SJCRH30 (cell line): ENCODE data around the gene CHST11. TPM values are rescaled to one million over a fixed set of nuclear protein-coding genes. Genes with fewer than 3 reads are reported as not detected.
"Not testable (repeated sequence)": the region's sequence is repeated elsewhere in the genome, so short reads cannot be mapped to it uniquely, and the experiment has no call there.

Experiments
- DNase-seq, 2 experiments: peaks; one replicate each; pipeline ENCODE4 v3.0.0-alpha.2; 2015 to 2020
- H3K27ac ChIP-seq: fragments of 250-450 bp; sonication (Bioruptor Pico); 2 replicates; pipeline ENCODE4 v1.5.1; 2020; ENCODE audit warnings: mild to moderate bottlenecking, moderate library complexity
- H3K27me3 ChIP-seq: fragments of 250-450 bp; sonication (Bioruptor Pico); 2 replicates; pipeline ENCODE4 v1.5.1; 2020; ENCODE audit warnings: mild to moderate bottlenecking, moderate library complexity
- H3K36me3 ChIP-seq: fragments of 250-450 bp; sonication (Bioruptor Pico); 2 replicates; pipeline ENCODE4 v1.5.1; 2020; ENCODE audit warnings: mild to moderate bottlenecking, moderate library complexity
- H3K4me1 ChIP-seq: fragments of 250-450 bp; sonication (Bioruptor Pico); 2 replicates; pipeline ENCODE4 v1.5.1; 2020; ENCODE audit warnings: mild to moderate bottlenecking, moderate library complexity
- H3K4me3 ChIP-seq: fragments of 250-450 bp; sonication (Bioruptor Pico); 2 replicates; pipeline ENCODE4 v1.5.1; 2020; ENCODE audit warnings: mild to moderate bottlenecking, moderate library complexity
- H3K9me3 ChIP-seq: fragments of 250-450 bp; sonication (Bioruptor Pico); replicated peaks from 2 replicates; pipeline ENCODE4 v1.5.1; 2020; ENCODE audit warnings: mild to moderate bottlenecking, moderate library complexity
- total RNA-seq: library from RNA; depleted of rRNA; stranded (reverse); fragments of >200 nt; shearing (Covaris generic); gene quantifications from 2 replicates; pipeline ENCODE4 v1.2.3, GENCODE V29; 2014

The CHST11 gene
- total RNA-seq, 1 experiment from 2014 or later: 37.0 TPM

DNA sequence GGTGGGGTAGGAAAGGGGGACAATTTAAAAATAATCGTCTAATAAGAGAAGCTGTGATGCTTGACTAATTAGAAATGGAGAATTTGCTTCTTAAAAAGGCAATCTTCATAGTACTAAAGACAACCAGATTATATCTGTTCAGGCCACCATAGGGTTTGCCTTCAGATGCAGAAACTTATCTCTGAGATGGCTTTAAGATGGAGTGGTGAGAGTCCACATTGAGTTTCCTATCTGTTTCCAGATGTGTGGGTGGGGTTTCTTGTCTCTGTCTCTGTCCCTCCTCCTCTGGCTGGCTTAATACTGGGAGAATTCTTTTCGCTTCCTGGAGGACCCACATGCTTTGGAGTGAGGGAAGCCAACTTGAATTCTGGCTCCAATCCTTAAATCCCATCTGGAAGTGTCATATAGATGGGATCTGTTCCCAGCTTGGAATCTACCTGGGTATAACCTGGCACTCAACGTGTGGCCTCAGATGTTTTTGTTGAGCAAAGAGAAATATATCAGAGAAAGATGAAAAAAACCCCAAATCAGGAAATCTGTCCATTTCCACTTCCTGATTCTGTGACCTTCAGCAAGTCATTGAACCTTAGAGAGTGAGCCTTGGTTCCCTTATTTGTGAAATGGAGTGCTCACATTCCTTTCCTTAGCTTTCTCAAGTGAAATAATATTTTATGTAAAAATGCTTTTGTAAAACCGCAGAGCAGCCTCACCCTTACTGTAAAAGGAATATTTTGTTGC, 66.4 kb downstream of the CHST11 start:
- peaks cover 24% of the 10 kb centered on the region for H3K4me1 ChIP-seq
- H3K36me3 ChIP-seq: no peaks in the 10 kb centered on the region
- H3K27ac ChIP-seq: no peak overlapping the region
- no peaks in the 10 kb centered on the region for H3K9me3 ChIP-seq
- H3K4me3 ChIP-seq: no peak overlapping the region
- H3K27me3 ChIP-seq: no peaks in the 10 kb centered on the region
- no peak for DNase-seq

DNA sequence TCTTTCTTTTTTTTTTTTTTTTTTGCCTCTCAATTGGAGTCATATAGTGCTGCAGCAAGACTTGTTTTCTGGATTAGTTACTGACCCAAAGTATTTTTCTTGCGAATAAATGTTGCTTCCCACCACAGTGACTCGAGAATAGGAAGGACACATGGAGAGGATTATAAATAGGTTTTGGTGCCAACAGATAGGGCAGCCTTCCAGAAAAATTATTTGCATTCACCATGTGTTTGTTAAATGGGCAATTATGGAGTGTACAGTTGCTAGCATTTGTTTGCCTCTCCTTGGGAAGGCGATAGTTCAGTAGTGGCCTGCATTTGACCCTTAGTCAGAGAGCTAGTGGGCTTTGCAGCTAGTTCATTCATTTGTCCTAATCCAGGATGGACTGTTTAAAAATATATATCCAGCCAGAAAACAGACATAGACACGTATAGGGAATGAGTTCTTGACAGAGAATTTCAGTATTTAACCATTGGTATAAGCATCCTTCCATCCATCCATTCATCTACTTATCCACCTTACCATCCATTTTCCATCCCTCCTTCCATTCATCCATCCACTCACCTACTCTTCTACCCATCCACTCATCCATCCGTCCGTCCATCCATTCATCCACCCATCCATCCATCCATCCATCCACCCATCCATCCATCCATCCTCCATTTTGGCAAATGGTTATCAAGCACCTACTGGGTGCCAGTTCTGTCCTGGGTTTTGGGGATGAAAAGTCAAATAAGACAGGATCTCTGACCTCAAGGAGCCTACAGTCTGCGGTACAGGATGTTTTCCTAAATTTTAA, 67.5 kb downstream of the CHST11 start:
- DNase-seq: peak in 1 of 2 experiments; percentile 53
- no peak overlapping the region for H3K4me3 ChIP-seq
- peaks cover 24% of the 10 kb centered on the region for H3K4me1 ChIP-seq
- H3K9me3 ChIP-seq: no peaks in the 10 kb centered on the region
- H3K27me3 ChIP-seq: no peaks in the 10 kb centered on the region
- no peaks in the 10 kb centered on the region; the same call in 1 of the 2 replicates for H3K36me3 ChIP-seq
- H3K27ac ChIP-seq: no peak overlapping the region

DNA sequence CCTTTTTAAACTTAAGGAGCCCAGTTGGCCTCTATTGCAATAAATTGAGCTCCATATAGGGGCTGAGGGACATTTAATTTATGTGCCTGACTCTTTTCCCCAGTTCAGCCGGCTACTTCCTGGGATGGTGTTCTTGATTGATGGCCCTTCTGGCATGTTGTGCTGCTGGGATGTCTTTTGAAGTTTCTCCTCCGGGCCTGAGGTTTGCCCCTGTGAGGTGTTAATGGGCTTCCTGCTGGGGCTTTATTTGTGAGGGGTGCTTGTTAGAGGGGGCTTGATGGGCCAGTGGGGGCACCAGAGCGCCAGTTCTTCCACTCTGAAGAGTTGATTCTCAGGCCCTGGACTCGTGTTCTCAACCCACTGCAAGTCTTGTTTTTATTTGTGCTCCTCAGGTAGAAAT, 69.6 kb downstream of the CHST11 start:
- no peak overlapping the region for H3K4me3 ChIP-seq
- H3K4me1 ChIP-seq: peaks cover 19% of the 10 kb centered on the region
- H3K27me3 ChIP-seq: no peaks in the 10 kb centered on the region
- no peak overlapping the region for H3K27ac ChIP-seq
- peak in 1 of 2 experiments; percentile 45 for DNase-seq
- H3K9me3 ChIP-seq: no peaks in the 10 kb centered on the region
- H3K36me3 ChIP-seq: no peaks in the 10 kb centered on the region; the same call in 1 of the 2 replicates

DNA sequence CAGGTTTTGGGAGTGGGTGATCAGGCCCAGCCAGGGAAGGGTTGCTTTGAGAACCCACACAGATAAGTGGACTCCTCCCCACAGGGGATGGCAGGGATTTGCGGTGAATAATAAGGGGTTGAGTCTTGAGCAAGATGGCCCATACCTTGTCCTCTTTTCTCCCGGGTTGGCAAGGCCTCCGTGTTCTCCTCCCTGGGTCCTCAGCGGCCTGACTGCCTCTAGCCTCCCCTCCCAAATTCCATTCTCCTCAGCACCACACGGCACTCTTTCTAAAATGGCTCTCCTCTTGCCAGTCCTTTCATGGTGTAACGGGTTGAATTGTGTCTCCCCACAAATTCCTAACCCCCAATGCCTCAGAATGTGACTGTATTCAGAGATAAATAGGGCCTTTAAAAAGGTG, 70.0 kb downstream of the CHST11 start:
- no peak overlapping the region for H3K4me3 ChIP-seq
- no peaks in the 10 kb centered on the region; the same call in 1 of the 2 replicates for H3K36me3 ChIP-seq
- no peak overlapping the region for H3K27ac ChIP-seq
- no peaks in the 10 kb centered on the region for H3K27me3 ChIP-seq
- no peaks in the 10 kb centered on the region for H3K9me3 ChIP-seq
- no peak for DNase-seq
- H3K4me1 ChIP-seq: peaks cover 19% of the 10 kb centered on the region

DNA sequence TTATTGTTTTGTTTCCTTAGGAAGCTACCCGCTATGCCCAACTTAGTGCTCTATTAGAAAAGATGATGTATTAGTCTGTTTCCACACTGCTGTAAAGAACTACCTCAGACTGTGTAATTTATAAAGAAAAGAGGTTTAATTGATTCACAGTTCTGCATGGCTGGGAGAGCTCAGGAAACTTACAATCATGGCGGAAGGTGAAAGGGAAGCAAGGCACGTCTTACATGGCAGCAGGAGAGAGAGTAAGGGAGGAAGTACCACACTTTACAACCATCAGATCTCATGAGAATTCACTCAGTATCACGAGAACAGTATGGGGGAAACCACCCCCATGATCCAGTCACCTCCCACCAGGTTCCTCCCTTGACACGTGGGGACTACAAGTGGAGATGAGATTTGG, 70.9 kb downstream of the CHST11 start:
- H3K36me3 ChIP-seq, H3K27me3 ChIP-seq, DNase-seq, H3K27ac ChIP-seq, H3K4me3 ChIP-seq, H3K9me3 ChIP-seq: not testable (repeated sequence)
- peaks cover 19% of the 10 kb centered on the region for H3K4me1 ChIP-seq

DNA sequence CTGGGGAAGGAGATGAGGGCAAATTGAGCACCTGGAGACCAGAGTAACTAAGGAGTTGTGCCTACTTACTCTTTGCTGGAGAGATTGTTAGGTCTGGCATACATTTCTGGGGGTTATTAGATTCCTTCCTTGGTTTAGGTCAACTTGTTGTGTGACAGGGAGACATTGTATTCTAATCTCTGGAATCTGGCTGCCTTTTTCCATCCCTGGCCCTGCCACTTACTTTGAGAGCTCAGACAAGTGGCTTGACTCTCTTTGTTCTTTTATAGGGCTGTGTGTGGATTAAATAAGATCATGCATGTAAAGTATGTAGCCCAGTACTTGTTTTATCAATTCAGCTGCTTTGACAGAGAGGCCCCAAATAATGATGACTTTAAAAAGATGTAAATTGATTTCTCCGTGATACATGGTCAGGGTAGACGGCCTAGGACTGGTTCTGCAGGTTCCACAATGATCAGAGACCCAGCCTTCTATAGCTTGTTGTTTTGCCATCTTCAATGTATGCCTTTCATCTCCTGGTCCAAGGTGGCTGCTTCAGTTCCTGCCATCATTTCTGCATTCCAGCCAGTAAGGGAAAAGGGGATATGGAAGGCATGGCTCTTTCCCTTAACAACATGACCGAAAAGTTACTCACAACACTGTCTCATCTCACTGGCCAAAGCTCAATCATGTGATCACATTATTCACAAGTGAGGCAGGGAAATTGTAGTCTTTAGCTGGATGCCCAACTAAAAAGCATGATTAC, 72.6 kb downstream of the CHST11 start:
- DNase-seq: no peak

DNA sequence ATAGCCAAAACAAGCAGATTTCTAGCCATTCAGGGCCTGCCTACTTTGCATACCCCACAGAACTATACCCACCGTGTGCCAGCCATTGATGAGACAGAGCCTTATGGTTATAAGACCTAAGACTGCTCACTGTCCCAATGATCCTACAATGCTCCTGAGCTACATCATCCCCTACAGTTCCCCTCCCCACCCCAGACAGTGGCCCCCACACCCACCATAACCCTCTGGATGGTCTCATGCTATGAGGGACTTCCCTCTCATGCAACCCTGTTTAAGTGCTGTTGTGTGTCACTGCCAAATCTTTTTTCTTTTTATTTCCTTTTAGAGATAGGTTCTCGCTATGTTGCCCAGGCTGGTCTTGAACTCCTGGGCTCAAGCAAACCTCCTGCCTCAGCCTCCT, 75.9 kb downstream of the CHST11 start:
- Histone ChIP-seq H3K9me3 (no peaks in the 10 kb centered on the region), H3K4me1 (peaks cover 14% of the 10 kb centered on the region), H3K4me3 (no peak overlapping the region), H3K27me3 (no peaks in the 10 kb centered on the region), H3K36me3 (no peaks in the 10 kb centered on the region; the same call in 1 of the 2 replicates), H3K27ac (no peak overlapping the region)
- DNase-seq: no peak

More for the DNA sequence above, 72.6 kb downstream of the CHST11 start:
- H3K4me1 ChIP-seq: peaks cover 5% of the 10 kb centered on the region
- H3K27ac ChIP-seq: no peak overlapping the region
- no peaks in the 10 kb centered on the region; the same call in 1 of the 2 replicates for H3K36me3 ChIP-seq
- H3K9me3 ChIP-seq: no peaks in the 10 kb centered on the region
- no peak overlapping the region for H3K4me3 ChIP-seq
- H3K27me3 ChIP-seq: no peaks in the 10 kb centered on the region

DNA sequence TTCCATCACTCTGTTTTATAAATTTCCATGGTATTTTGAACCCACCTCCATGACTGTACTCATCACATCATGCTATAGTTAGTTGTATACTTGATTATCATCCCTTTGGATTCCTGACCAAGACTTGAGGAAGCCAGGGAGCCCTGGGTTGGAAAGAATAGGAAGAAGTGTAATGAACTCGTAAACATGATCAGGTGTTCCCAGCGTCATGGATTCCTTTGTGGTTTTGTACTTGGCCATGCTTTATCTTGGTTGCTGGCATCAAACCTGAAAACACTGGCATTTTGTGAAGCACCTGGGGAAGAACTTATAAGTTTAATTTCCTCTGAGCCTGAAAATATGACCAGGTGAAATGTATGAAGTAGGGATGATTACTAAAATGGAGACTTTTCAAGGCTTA, 76.4 kb downstream of the CHST11 start:
- Histone ChIP-seq H3K27ac (no peak overlapping the region), H3K4me1 (peaks cover 14% of the 10 kb centered on the region), H3K9me3 (no peaks in the 10 kb centered on the region), H3K27me3 (no peaks in the 10 kb centered on the region), H3K4me3 (no peak overlapping the region), H3K36me3 (no peaks in the 10 kb centered on the region; the same call in 1 of the 2 replicates)
- DNase-seq: no peak

DNA sequence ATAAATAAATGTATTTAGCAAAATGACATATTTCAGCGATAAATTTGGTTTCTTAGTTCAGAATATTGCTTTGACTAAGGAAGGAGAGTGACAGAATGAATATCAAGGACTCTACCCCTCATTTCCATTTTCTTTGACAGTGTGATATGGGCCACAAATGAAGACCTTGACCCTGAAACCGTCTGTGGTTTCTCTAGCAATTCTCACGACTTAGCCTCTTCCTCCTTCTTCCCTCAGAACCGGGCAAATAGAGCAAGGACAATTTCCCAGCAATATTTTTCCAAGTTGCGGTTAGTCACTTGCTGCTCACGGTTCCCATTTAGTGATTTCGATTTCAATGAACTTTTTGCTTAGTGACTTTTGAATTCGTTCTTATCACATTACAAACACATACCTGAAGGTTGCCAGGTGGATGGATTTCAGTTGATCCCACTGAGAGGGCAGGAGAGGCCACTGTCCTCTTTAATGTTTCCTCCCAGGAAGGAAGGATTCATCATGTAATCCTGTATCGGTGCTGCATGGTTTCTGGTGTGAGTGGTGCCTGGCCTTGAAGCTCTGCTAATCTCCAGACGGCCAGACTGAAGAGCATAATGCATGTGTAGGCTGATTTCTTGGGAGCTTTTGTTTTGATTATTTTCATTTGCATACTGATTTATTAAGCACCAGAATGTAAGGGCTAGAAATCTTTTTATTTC, 77.6 kb downstream of the CHST11 start:
- DNase-seq: no peak
- Histone ChIP-seq H3K4me3 (no peak overlapping the region), H3K27me3 (no peaks in the 10 kb centered on the region), H3K4me1 (peaks cover 14% of the 10 kb centered on the region), H3K36me3 (no peaks in the 10 kb centered on the region), H3K27ac (no peak overlapping the region), H3K9me3 (no peaks in the 10 kb centered on the region)

DNA sequence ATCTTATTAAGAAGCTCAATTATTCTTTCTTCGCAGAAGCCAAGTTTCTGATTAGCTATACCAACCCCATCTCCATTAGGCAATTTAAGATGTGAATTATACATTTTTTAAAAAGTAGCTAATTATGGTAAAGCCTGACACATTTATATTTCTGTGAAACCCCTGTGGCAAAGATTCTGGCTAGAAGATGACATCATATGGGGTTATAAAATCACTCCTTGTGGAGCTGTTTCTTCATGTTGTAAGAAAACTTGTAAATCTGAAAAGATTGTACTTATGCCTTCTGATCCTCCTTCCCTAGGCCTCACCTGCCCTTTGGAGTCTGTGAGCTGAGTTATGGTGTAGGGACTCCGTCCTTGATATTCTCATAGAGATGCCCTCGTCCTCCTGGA, 78.1 kb downstream of the CHST11 start:
- no peak for DNase-seq
- H3K4me1 ChIP-seq: peaks cover 14% of the 10 kb centered on the region
- H3K4me3 ChIP-seq: no peak overlapping the region
- no peak overlapping the region for H3K27ac ChIP-seq
- no peaks in the 10 kb centered on the region for H3K9me3 ChIP-seq
- no peaks in the 10 kb centered on the region for H3K36me3 ChIP-seq
- H3K27me3 ChIP-seq: no peaks in the 10 kb centered on the region

DNA sequence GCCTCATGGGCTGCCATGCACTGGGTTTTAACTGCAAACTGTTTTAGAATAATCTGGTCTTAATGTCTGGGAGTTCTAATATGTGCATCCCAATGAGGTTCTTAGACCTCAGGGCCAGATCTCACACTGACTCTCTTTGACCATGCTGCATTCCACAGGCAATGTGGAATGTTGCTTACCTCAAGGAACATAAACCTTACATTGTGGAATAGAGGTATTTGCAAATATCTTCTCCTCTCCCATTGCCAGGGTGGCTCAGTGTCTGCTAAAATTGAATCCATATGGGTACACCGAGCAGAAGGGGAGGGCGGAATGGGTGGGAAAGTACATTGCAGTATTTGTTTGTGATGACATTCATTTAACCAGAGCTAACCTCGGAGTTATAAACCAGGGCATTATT, 78.6 kb downstream of the CHST11 start:
- Histone ChIP-seq H3K27ac (no peak overlapping the region; the same call in 1 of the 2 replicates), H3K4me1 (peaks cover 14% of the 10 kb centered on the region), H3K4me3 (no peak overlapping the region), H3K36me3 (no peaks in the 10 kb centered on the region), H3K27me3 (no peaks in the 10 kb centered on the region), H3K9me3 (no peaks in the 10 kb centered on the region)
- no peak for DNase-seq

DNA sequence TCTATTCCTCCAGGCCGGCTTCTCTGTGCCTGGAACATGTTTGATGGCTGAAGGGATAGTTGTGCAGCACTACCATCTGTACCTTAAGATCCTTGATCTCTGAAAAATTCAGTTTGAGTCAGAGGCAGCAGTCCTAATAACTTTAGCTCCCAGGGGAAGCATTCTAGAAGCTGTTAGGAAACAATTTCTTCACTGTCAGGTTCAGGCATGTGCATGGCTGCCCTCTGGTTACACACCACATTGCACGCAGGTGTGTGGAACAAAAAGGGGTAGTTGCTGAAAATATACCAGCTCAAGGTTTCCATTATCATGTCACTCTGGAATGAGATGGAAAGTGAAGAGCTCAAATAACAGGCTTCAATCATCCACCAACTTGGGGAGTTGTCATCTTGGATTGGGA, 80.1 kb downstream of the CHST11 start:
- no peak for DNase-seq
- Histone ChIP-seq H3K27ac (no peak overlapping the region), H3K36me3 (no peaks in the 10 kb centered on the region), H3K4me3 (no peak overlapping the region), H3K9me3 (no peaks in the 10 kb centered on the region), H3K4me1 (peaks cover 14% of the 10 kb centered on the region), H3K27me3 (no peaks in the 10 kb centered on the region)

DNA sequence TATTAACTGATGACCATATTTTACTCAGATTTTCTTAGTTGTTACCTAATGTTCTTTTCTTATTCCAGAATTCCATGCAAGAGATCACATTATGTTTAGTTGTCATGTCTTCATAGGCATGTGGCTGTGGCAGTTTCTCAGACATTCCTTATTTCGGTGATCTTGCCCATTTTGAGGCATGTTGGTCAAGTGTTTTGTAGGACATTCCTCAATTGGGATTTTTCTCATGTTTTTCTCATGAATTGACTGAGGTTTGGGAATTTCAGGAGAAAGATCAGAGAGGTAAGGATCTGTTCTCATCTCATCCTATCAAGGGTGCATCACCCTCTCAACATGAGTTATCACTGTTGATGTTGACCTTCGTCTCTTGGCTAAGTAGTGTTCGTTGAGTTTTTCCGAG, 81.3 kb downstream of the CHST11 start:
- no peak overlapping the region for H3K4me3 ChIP-seq
- no peaks in the 10 kb centered on the region for H3K36me3 ChIP-seq
- H3K9me3 ChIP-seq: no peaks in the 10 kb centered on the region
- peaks cover 14% of the 10 kb centered on the region for H3K4me1 ChIP-seq
- H3K27ac ChIP-seq: no peak overlapping the region
- DNase-seq: no peak
- no peaks in the 10 kb centered on the region for H3K27me3 ChIP-seq

DNA sequence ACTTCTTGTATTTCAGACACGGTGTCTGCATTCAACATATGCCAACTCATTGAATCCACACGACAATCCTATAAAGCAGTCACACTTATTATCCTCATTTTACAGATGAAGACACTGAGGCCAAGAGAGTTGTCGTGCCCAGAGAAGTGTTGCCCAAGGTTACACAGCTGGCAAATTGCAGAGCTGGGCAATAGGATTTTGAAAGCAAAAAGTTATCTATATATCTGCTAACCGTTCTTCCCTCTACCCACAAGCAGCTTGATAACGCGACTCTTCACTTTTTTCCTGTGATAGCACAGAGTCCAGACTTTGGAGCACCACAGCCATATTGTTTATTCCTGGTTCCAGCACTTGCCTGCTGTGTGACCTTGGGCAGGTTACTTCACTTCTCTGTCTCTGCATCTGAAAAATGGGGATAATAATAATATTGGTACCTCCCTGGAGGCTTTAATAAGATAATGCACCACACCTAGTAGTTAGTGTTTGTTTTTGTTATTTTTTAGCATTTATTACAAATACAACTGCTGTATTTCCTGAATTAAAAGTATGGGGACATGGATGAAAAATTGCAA, 82.2 kb downstream of the CHST11 start:
- no peaks in the 10 kb centered on the region for H3K36me3 ChIP-seq

More for the DNA sequence above, 82.2 kb downstream of the CHST11 start:
- Histone ChIP-seq H3K4me1 (peaks cover 14% of the 10 kb centered on the region), H3K9me3 (no peaks in the 10 kb centered on the region), H3K27ac (no peak overlapping the region), H3K4me3 (no peak overlapping the region), H3K27me3 (no peaks in the 10 kb centered on the region)
- DNase-seq: no peak
